Erythroblast (primary cell): ENCODE measurements around the gene ICE2.

Experiments
- GATA1 ChIP-seq: IDR thresholded peaks from 2 replicates; pipeline ENCODE4 v1.6.1; 2011; ENCODE audit warnings: low read depth, mild to moderate bottlenecking, control low read depth, low read length, moderate library complexity
- POLR2A ChIP-seq: IDR thresholded peaks from 2 replicates; pipeline ENCODE4 v1.6.1; 2011; ENCODE audit warnings: mild to moderate bottlenecking, low read length

GRCh38 chr15:60458721-60459120 lies 20.2 kb downstream of the ICE2 start:
- TF ChIP-seq POLR2A (no peak), GATA1 (no peak)
